Stimulated activated CD8-positive, alpha-beta memory T cell treated with anti-CD3 and anti-CD28 coated beads, Interleukin-7, amount 100 ng/mL, for 1 hour (primary cell): ENCODE measurements around the gene MUC20.
"Not testable (repeated sequence)": the region's sequence is repeated elsewhere in the genome, so short reads cannot be mapped to it uniquely, and the experiment has no call there.

Experiments used
- DNase-seq, 2 donors: peaks; one replicate each; pipeline ENCODE4 v3.0.0-alpha.2; 2020; ENCODE audit warnings: low read depth in 2 of 2

Gene MUC20

GRCh38 chr3:195692781-195693427 lies 27.9 kb upstream of the MUC20 start:
- DNase-seq: no peak

DNA sequence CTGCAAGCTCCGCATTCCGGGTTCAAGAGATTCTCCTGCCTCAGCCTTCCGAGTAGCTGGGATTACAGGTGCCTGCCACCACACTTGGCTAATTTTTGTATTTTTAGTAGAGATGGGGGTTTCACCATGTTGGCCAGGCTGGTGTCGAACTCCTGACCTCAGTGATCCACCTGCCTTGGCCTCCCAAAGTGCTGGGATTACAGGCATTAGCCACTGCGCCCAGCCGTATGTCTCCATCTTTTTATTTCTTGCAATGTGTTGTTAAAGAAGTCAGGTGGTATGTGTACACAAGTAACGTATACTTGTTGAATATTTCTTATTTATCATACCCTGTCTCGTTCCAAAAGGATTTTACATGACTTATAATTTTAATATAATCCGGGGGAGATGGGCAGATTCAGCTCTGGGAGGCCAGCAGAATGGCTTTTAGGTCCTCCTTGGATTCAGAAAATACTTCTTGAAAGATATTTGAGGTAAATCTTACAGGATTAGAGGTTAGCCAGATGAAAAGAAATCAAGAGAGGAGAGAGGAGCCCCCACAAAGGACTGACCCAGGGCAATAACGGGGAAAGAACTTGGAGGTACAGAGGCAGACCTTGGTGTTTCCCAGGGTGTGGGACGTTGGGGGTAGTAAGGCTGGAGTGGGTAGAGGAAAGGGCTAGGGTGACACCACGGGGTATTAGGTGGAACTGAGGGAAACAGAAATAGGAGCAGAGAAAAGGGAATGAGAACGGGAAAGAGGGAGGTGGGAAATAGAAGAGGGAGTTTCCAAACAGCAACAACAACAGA lies 27.2 kb upstream of the MUC20 start:
- no peak for DNase-seq

DNA sequence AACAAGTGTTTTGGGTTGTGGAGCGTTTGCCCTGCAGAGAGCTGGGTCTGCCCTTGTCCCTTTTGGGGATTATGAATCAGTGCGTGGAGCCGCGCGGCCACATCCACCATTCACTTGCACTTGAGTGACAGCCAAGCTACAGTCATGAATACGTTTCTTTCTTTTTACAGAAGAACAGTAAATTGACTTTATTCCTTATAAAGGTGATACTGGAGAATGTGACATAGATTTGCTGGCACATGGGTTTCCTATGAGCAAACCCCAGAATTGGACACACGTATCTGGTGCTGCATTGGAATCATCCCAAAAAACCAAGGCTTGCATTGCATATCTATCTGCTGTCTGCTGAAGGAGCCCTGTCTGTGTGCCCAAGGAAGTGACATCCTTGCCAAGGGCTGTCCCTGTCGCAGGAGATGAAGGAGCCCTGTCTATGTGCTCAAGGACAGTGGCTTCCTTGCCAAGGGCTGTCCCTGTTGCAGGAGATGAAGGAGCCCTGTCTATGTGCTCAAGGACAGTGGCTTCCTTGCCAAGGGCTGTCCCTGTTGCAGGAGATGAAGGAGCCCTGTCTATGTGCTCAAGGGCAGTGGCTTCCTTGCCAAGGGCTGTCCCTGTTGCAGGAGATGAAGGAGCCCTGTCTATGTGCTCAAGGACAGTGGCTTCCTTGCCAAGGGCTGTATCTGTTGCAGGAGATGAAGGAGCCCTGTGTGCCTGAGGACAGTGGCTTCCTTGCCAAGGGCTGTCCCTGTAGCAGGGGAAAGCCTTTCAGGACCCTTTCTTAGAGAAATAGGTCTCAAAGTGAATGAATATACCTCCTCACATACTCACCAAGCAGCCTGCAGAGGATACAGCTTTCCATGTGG lies 26.3 kb upstream of the MUC20 start:
- DNase-seq: not testable (repeated sequence)

DNA sequence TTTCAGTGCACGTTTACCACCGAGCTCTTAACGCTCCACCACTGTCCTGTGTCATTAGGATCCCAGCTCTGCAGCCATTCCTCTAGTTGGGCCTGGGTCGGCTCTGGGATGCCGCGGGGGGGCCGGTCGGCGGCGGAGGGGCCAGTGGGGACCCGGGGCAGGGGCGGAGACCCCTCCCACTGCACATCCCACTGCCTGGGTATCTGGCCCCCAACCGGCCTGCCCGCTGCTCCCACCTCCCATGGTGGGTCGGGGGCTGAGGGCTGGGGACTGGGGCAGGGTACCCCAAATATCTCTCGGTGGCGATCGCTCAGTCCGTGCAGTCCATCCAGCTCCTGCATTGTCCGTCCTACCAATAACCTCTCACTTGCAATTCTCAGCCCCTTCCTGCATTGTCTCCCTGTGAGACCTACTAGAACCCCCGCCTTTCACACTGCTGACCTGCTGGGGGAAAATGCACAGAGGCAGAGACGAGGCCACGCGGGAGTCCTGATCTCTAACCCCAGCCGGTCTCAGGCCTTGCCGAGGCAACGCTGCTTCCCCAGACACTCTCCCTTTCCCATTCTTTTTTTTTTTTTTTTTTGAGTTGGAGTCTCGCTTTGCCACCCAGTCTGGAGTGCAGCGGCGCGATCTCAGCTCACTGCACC lies 24.0 kb upstream of the MUC20 start:
- no peak for DNase-seq

DNA sequence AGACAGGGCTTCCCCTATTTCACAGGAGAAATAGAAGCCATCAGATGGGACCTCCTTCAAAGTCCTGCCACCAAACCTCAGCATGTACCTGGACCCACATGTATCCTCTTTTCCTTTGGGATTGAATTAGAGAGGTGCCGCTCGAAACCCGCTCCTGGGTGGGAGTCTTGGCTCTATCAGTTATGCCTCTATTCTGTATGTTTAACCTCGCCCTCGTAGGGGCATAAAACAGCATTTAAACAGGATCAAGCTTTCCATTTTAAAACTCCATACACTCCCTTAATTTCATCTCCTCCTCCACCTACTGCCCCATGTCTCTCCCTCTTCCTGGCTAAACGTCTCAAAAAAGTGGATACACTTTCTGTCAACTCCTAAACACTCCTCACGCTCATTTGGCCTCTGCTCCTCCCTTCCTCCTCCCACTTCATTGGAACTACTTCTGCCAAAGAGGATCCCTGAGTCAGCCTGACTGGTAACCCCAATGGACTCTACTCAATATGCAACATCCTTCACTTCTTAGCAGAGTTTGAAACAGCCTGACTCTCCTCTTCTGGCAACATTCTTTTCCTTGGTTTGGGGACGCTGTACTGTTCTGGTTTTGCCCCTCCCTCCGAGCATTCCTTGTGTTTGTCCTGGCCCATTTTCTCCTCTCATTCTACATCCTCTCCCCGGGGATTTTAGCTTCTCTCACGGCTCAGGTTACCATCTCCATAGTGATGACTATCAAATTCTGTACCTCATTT lies 23.0 kb upstream of the MUC20 start:
- DNase-seq: no peak

DNA sequence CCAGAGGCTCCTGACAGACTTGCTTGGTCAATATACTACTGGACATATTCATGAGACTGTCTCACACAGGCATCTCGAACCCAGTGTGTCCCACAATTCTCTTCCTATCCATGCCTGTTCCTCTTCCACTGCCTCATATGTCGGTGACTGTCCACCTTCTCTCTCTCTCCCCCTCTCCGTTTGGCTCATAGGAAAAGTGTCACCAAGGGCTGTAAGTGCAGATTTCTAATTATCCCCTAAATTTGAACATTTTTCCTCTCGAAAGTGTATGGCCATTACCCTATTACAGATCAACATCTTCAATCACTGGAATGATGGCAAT lies 22.5 kb upstream of the MUC20 start:
- DNase-seq: no peak

- DNase-seq: no peak
These were observed 22.0 kb upstream of the MUC20 start for GRCh38 chr3:195698647-195699387.

GRCh38 chr3:195699388-195699771 lies 21.4 kb upstream of the MUC20 start:
- no peak for DNase-seq

GRCh38 chr3:195699860-195700259 lies 20.9 kb upstream of the MUC20 start:
- DNase-seq: no peak

DNA sequence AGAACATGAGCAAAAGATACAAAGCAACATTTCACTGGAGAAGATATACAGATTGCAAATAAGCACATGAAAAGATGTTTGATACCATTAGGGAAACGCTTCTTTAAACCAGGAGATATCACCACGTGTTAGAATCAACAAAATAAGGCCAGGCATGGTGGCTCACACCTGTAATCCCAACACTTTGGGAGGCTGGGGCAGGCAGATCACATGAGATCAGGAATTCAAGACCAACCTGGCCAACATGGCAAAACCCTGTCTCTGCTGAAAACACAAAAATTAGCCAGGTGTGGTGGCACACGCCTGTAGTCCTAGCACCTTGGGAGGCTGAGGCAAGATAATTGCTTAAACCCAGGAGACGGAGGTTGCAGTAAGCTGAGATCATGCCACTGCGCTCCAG lies 20.5 kb upstream of the MUC20 start:
- no peak for DNase-seq

DNA sequence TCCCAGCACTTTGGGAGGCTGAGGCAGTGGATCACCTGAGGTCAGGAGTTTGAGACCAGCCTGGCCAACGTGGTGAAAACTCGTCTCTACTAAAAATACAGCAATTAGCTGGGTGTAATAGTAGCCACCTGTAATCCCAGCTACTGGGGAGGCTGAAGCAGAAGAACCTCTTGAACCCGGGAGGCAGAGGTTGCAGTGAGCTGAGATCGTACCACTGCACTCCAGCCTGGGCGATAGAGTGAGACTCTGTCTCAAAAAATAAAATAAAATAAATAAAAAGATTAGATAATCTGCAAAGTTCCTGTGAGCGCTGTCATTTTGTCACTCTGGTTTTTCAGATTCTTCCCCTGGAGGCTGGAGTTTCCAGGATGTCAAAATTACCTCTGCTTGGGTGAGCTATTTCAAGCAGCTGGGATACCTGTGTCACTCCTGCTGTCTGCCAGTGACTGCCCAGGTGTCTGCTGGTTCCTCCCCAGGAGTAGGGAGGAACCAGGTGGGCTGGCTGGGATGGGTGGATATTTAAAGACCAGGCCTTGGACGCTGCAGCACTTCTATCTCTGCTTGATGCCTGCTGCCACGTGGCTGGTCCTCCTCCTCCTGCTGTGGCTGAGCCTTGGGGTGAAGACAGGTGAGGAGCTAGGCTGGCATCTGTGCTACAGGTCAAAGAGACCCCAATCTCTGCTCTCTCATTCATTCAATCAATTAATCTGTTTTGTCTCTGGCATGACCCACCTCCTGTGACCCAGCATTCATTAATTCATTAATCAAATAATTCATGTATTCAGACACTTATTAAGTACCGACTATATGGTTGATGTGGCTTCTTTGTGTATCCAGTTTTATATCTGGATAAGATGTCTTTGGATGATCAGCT lies 19.5 kb upstream of the MUC20 start:
- no peak for DNase-seq

DNA sequence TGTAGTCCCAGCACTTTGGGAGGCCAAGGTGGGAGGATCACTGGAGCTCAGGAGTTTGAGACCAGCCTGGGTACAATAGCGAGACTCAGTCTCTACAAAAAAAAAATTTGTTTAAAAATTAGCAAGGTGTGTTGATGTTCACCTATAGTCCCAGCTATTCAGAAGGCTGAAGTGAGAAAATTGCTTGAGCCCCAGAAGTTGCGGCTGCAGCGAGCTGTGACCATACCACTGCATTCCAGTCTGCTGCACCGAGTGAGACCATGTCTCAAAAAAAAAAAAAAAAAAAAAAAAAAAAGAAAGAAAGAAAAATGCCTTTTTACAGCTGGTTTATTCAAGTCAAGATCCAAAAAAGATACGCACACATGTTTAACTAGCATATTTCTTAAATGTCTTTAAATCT lies 17.0 kb upstream of the MUC20 start:
- DNase-seq: no peak

GRCh38 chr3:195704433-195704999 lies 16.3 kb upstream of the MUC20 start:
- no peak for DNase-seq

- DNase-seq: no peak
These were observed 15.4 kb upstream of the MUC20 start for GRCh38 chr3:195705081-195705991.

DNA sequence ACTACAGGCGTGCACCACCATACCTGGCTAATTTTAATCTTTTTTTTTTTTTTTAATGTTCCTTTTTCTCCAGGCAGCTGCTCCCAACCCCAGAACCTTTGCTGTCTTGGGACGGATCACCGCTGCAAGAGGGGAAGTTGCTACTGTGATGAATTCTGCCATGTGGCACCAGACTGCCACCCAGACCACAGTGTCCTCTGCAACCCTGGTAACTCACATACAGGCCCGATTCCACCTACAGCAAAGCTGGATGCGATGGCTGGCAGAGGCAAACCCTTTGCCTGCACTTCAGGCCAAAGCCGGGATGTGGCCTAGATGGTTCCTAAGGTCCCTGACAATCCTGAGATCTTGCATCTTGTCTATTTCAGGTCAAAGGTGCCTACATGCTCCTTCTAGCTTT lies 12.7 kb upstream of the MUC20 start:
- no peak for DNase-seq

GRCh38 chr3:195708626-195709481 lies 11.9 kb upstream of the MUC20 start:
- DNase-seq: no peak

- DNase-seq: no peak
These were observed 11.1 kb upstream of the MUC20 start for GRCh38 chr3:195709676-195710085.
